Measurements from ENCODE around the gene OTX1.
A peak's percentile ranks its signal among the peaks of the same experiment; 100 is the strongest.

GRCh38 chr2:63056107-63057050, 5.7 kb downstream of the OTX1 start:
- TF ChIP-seq, protein P1, sequence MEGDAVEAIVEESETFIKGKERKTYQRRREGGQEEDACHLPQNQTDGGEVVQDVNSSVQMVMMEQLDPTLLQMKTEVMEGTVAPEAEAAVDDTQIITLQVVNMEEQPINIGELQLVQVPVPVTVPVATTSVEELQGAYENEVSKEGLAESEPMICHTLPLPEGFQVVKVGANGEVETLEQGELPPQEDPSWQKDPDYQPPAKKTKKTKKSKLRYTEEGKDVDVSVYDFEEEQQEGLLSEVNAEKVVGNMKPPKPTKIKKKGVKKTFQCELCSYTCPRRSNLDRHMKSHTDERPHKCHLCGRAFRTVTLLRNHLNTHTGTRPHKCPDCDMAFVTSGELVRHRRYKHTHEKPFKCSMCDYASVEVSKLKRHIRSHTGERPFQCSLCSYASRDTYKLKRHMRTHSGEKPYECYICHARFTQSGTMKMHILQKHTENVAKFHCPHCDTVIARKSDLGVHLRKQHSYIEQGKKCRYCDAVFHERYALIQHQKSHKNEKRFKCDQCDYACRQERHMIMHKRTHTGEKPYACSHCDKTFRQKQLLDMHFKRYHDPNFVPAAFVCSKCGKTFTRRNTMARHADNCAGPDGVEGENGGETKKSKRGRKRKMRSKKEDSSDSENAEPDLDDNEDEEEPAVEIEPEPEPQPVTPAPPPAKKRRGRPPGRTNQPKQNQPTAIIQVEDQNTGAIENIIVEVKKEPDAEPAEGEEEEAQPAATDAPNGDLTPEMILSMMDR (IDR thresholded peaks at IDR 0.05; ENCODE audit: extremely low read depth in 1 of 2, insufficient read depth in 1 of 2, low read depth in 1 of 2, low read length in 2 of 2) = no peak
- TF ChIP-seq POLR2AphosphoS5 (IDR thresholded peaks at IDR 0.05; ENCODE audit: insufficient read depth, low read depth, low read length) (no peak), POLR2A (IDR thresholded peaks at IDR 0.05; ENCODE audit: low read depth, low read length) (no peak), MAX (IDR thresholded peaks at IDR 0.05; ENCODE audit: insufficient read depth, insufficient read length) (no peak), EZH2 (IDR thresholded peaks at IDR 0.05; ENCODE audit: borderline replicate concordance, low read depth, low read length, severe bottlenecking) (peak; percentile 89)

All from endothelial cell of umbilical vein (primary cell).